ENCODE results near the gene RIPK4.

RIPK4 gene

DNA sequence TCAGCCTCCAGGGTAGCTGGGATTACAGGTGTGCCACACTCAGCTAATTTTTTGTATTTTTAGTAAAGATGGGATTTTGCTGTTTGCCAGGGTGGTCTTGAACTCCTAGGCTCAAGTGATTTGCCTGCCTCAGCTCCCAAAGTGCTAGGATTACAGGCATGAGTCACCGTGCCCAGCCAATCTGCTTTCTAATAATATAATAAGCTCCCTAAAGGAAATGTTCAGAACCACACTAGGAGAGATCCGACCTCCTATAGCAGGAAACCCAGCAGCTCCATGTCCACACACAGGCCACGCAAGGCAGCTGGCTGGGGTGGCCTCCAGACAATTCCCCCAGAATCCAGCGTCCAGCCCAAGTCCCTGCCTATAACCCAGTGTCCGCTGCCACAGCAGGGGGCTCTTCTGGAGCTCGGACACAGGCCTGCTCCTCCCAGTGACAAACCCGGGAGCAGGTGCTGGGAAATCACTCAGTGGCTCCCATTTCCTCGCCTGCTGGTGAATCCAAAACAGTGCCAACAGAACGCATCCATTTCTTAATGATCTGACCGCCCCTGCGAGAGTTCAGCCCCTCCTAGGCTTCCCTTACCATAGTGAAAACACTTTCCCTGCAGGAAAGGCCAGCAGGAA, 7.5 kb downstream of the RIPK4 start:
- in situ Hi-C loops (cut with HindIII; ENCODE audit: low sequenced_read_pairs), result loop anchor here (25.0 kb wide), 1 partner anchor 147 kb away; no protein-coding TSS in a partner anchor

DNA sequence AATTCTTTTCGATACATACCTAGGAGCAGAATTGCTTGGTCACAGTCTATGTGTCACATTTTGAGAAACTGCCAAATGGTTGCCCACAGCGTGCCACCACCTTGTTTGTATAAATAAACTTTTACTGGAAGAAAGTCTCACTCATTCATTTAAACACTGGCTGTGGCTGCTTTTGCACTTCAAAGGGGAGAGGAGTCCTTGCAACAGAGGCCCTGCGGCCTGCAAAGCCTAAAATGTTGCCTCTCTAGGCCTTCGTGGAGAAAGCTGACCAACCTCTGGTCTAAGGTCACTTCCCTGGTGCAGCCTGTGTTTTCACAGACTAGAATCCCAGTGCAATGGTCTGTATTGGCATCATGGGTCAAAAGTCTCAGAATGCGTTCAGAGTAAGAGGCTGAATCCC, 8.3 kb downstream of the RIPK4 start:
- in situ Hi-C loops (cut with HindIII; ENCODE audit: low sequenced_read_pairs), result loop anchor here (25.0 kb wide), 1 partner anchor 146 kb away; no protein-coding TSS in a partner anchor

DNA sequence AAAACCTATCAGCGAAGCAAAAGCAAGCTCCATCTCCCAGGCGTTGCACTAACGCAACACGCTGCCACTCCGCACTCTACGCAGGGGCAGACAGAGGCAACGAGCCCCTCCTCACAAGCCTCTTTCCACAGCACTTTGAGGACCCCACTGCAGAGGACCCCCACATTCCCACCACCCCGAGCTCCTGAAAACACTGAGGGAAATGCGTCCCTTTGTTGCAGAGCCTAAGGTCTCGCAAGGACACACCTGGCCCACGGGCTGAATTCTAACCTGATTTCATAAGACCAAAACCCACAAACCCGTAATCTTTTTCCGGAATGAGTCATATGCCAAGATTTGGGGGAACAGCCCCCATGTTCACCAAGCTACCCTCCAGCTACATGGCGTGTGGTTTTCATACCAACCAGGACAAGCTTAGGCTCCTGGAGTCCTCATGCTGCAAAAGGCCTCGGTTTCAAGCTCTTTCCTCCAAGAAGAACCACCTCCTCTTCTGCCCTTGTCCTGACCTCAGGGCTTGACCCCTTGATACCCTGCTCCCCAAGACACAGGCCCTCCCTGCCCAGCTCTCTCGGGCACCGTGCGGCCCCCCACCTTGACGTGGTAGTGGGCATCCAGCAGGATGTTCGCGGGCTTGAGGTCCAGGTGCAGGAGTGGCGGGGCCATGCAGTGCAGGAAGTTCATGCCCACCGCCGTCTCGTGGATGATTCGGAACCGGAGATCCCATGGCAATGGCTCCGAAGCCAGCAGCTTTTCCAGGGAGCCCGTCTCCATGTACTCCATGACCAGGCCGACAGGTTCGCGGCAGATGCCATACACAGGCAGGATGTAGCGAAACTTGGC, 10.7 kb downstream of the RIPK4 start:
- in situ Hi-C loops (cut with HindIII; ENCODE audit: low sequenced_read_pairs), result loop anchor here (25.0 kb wide), 1 partner anchor 144 kb away; no protein-coding TSS in a partner anchor

DNA sequence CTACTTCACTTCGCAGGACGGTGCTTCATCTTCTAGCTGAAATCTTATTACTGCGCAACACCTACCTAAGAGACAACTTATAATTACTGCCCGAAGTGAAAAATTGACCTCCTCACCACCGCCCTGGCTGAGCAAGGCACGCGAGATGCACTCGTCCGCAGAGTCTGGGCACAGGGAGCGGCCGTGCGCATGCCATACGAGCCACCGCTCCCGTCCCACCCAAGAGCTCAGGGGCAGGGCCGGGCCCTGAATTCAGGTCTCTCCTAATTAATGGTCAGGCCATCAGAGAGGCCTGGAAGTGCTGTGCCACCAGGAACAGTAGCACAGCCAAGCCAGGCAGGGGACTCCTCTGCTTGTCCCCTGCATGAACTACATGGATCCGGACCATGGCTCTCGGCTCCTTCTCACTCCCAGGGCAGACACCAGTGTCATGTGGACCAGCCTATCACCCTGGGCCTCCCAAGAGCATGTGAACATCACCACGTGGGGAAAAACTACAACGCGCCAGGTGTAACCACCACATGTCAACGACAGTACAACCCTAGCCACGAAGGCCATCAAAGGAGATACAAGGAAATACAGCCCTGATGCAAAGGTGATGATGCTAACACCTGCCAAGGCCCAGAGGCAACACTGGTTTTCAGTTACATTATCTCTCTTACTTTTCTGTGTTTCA, 11.5 kb downstream of the RIPK4 start:
- in situ Hi-C loops (cut with HindIII; ENCODE audit: low sequenced_read_pairs), result loop anchor here (25.0 kb wide), 1 partner anchor 143 kb away; no protein-coding TSS in a partner anchor

DNA sequence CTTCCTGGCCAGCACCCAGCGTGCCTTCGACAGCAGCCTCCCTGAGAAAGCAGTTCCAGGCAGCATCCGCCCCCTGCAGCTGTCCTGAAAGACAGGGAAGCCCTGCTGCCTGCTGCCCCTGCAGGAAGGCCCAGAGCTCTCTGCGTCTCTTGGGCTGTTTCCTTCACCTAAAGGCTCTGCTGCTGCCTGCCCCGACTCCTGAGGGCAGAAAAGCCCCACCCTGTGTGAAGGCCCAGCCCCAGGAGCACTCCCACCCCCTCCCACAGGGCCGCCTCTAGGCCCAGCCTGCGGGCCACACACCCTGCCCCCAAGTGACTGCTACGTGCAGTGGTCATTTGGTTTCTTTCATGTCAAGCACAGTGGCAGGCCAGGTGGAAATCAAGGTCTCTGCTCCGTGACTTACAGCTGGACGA, 12.4 kb downstream of the RIPK4 start:
- in situ Hi-C loops (cut with HindIII; ENCODE audit: low sequenced_read_pairs), result loop anchor here (25.0 kb wide), 1 partner anchor 142 kb away; no protein-coding TSS in a partner anchor

DNA sequence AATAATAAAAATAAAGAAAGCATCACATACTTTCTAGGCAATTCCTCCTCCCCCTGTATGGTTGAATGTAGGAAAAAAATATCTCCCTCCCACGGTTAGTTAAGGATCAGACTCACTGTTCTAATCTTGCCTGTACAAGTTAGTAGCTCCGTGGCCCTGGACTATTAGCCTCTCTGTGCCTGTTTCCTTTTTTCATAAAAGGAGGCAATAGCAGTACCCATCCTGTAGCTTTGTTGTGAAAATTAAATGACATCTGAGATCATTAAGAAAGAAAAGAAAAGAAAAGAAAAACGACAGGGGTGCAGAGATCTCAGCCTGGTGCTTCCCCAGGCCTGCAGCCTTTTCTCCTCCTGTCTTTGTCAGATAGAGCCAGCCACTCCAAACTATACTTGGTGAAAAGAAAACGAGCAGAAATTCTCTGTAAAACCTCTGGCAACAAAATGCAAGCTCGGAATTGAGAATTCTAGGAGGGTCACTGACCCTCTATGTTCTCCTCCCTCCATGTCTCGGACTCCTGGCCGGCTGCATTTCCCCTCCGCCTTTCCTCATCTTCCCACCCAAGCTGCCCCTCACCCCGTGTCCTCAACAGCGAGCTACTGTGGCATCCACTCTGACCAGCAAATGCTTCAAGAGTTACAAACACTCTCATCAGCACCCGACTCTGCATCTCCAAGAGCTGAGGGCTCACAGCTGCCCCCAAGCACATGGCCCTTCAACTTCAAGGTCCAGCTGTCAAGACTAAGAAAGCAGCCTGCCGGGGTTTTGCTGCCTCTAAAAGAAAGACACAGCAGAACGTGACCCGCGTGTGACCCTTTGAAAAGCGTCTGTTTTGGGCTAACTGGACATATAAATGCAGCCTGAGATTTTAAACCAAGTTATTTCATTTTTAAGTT, 13.6 kb downstream of the RIPK4 start:
- in situ Hi-C loops (cut with HindIII; ENCODE audit: low sequenced_read_pairs), result loop anchor here (25.0 kb wide), 1 partner anchor 141 kb away; no protein-coding TSS in a partner anchor

DNA sequence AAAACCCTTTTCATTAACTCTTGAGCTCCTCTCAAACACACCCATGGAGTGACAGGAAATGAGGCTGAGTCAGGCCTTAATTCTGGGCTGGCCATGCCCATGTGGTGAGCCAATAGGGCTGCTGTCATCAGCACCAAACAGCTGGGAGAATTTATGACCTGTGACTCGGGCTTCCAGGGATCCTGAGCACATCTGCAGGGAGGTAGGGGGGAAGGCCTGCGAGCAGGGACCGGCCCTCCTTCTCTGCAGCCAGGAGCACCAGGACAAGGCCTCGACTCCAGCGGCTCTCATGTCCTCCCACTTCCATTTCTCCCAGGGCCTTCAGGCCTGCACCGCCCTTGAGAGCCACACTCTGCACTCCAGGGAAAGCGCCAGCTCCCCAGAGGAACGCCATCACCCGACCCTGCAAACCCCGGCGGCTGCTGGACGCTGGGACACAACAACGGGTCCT, 14.6 kb downstream of the RIPK4 start:
- in situ Hi-C loops (cut with HindIII; ENCODE audit: low sequenced_read_pairs), result loop anchor here (25.0 kb wide), 1 partner anchor 140 kb away; no protein-coding TSS in a partner anchor

DNA sequence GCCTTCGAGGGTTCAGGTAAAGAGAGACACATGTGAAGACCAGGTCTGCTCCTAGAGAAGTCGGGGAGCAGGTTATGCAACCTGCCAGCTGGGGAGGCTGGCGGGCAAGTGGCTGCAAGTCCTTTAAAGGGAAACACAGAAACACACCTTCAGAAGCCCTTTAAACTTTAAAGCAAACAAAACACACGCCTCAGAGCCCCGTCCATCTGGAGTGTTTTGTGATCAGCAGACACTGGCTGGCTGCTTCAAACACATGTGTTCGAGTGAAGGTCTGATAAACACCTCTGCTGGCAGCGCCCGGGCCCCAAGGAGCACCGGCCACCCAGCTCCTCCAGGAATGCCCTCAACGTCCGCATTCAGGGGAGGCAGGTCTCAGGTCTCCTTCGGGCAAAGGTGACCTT, 15.2 kb downstream of the RIPK4 start:
- in situ Hi-C loops (cut with HindIII; ENCODE audit: low sequenced_read_pairs), result loop anchor here (25.0 kb wide), 1 partner anchor 139 kb away; no protein-coding TSS in a partner anchor

DNA sequence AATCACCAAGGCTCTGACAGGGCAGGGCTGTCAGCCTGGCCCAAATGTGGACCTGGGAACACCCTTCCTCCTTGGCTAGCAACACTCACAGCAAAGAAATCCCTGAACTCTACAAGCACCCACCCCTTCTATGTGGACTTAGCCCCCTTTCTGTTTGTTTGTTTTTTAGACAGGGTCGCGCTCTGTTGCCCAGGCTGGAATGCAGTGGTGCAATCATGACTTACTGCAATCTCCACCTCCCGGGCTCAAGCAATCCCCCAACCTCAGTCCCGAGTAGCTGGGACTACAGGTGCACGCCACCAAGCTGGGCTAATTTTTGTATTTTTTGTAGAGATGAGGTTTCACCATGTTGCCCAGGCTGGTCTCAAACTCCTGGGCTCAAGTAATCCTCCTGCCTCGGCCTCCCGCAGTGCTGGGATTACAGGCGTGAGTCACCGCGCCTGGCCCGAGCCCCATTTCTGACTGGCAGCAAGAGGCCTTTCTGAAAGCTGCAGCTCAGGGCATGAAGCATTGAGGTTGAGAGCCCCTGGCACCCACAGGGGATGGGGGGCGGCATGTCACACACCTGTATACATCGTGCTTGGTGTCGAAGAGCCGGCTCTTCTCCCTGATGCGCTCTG, 16.2 kb downstream of the RIPK4 start:
- in situ Hi-C loops (cut with HindIII; ENCODE audit: low sequenced_read_pairs), result loop anchor here (25.0 kb wide), 1 partner anchor 138 kb away; no protein-coding TSS in a partner anchor

DNA sequence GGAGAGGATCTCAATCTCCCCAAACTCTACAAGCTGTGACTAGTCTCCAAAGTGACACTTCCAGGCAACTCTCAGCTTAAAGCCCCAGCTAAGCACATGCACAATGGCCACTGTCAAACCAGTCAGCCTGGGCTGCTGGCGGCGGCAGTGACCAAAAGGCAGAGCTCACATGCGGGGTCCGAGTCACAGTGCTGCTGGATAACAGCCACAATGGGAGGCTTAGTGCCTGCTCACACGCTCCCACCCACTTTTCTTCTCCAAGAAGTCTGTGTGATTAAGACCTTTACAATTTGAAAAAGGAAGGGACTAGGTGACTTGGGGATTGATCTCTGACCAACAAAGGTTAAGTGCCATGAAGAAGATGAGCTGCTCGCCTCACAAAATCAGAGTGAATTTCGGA, 16.8 kb downstream of the RIPK4 start:
- in situ Hi-C loops (cut with HindIII; ENCODE audit: low sequenced_read_pairs), result loop anchor here (25.0 kb wide), 1 partner anchor 138 kb away; no protein-coding TSS in a partner anchor

DNA sequence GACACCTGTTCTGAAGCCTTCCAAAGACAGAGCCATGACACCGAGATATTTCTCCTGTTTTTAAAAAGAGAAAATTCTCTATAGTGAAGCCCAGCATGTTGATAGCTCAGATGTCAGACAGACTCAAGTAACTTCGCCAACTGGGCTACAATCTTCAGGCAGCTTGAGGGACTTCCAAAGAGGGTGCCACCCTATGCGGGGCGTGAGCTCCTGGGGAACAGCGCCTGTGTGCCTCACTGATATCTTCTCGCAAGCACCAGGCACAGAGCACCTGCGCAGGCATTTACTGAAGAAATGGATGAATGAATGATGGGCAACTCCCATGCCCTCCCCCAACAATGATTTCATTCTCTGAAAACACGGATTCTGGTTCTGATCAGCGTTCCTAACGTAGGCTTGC, 17.6 kb downstream of the RIPK4 start:
- in situ Hi-C loops (cut with HindIII; ENCODE audit: low sequenced_read_pairs), result no loop called here

DNA sequence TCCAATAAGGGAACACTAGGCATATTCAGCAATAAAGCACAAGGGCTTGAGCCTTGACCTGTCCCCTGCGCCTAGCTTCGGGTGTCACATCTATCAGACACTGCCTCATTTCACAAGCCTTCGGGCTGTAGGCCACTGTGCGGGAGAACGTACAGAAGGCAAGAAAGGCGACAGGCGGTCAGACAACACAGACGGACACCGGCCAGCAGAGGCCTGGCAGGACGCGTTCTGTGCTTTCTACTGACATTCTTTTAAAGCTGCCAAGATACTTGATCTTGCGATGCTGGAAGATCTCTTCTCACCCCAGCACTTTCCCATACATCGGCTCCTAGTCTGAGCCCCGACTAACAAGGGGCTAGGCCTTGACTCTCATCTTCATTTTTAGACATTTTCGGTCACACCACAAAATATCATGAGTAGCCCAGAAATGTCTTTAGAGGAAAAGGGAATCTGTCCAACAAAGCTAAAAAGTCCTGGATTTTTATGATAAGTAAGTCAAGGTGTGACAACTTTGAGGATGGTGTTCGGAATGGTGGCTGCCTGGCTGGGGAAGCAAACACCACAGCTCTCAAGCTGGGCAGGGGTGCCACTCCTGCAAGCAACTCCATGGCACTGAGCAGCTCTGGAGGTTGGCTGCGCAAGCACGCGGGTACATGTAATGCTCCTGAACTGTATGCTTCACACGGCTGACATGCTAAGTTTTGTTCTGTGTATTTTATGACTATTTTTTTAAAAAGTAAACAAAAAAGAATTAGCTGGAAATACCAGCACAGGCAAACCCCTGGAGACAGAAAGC, 18.7 kb downstream of the RIPK4 start:
- in situ Hi-C loops (cut with HindIII; ENCODE audit: low sequenced_read_pairs), result no loop called here

DNA sequence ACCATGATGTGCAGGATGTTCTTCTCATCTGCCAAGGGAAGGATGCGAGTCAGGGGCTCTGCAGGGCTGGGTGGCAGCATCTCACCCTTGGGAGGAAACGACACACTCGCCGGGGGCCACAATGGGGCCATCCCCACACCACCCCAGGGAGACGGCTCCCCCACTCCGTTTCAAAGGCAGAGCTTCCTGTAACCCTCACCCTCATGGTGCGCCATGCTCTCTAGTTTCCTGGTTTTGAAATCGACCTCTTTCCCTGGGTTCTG, 20.2 kb downstream of the RIPK4 start:
- in situ Hi-C loops (cut with HindIII; ENCODE audit: low sequenced_read_pairs), result no loop called here

DNA sequence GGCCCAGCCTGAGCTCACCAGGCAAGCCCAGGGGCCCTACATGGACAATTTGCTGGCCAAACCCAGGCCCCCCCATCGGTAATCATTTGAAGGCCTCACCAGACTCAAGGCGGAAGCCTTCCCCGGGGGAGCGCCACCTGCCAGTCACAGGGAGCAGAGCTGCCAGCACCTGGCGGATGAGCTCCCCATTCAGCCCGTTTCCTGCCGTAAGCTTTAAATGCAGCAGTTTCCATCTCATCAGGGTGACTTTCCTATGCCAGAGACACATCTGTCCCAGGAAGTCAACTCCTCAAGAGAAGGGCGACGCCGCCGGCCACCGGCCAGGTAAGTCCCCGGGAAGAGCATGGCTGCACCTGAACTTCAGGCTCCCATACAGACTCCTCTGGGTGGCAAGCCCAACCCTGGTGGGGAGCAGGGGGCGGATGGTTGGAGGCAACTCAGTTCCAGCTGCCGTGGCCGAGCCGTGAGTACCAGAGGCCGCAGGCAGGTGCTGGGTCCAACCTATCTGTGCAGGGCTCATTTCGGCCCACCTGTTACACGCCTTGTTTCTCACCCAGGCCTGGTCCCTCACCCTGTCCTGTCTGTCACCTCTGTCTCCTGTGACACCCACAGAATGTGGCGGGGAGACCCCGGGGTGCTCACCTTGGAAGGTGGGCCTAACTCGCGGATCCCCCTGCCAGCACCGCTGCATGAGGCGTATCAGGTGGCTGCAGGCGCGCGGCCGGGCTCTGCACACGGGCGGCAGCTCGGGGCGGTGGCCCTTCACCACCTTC, 20.7 kb downstream of the RIPK4 start:
- in situ Hi-C loops (cut with HindIII; ENCODE audit: low sequenced_read_pairs), result no loop called here

DNA sequence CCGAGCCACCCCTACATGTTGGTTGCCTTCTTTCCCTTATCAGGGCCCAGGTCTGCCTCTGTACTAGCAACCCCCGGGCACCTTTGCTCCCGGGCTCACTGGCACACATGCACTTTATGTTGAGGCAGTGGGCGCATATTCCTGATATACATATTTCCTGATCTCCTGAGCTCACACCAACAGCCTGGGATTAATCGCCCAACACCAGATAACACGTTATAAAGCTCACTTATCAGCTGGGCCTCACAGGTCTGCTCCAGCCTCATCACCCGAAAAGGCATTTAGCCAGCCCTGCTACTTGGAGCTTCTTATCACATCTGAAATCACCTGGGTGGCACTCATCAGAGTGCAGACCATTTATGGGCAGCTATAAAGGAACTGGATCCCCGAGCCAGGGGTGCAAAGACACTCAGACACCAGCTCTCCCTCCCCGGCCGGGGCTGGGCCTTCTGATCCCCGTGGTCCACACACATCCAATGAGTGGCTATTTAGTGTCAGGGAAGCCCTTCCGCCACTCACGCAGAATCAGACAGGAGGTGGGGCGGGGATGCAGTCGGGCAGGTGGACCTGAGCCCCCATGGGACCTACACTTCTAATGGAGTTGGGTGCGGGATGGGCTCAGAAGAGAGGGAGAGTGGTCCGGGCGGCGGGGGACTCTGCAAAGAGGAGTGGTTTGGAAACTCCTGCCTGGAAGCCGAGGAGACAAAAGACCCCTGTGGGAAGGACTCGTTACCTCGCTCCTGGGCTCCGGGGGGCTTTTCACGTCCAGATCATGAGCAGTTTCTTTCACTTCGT, 21.6 kb downstream of the RIPK4 start:
- in situ Hi-C loops (cut with HindIII; ENCODE audit: low sequenced_read_pairs), result no loop called here

DNA sequence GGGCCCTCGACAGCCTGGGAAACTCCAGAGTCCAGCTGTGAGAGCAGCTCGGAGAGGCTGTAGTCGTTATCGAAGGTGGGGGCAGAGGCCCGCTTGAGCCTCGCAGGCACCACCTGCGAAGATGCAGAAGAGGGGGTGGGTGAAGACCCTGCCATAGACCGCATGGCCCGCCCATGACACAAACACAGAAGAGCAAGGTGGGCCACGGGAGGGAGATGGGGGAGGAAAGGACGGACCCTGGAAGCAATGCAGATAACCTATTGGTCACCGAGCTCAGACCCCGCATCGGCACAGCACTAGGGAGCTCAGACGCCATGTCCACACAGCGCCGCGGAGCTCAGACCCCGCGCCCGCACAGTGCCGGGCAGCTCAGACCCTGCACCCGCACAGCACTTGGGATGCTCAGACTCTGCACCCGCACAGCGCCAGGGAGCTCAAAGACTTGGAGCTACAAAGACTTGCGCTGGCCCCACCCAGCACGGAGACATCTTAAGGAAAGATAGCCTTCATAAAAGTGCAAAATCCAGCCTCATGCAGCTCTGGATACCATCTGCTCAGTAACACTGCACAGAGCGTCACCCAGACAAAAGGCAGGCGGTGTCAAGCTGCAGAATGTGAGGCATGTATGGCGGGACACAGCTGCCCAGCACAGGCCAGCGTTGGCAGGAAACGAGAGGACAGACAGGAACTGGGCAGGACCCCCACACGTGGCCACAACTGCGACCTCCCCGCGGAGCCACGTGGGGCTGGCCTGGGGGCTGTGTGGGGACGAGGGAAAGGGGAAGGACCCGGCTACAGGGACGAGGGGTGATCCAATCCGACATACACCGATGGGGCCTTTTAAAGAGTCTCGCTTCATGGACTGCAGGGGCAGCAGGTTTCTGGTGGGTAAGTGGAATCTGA, 22.6 kb downstream of the RIPK4 start:
- in situ Hi-C loops (cut with HindIII; ENCODE audit: low sequenced_read_pairs), result no loop called here

All from DLD1 (cell line).